Tibial nerve (tissue), 4 donors: ENCODE results near the gene CLIP1. TPM values are rescaled to one million over a fixed set of nuclear protein-coding genes. Genes with fewer than 3 reads are reported as not detected.
A peak's percentile ranks its signal among the peaks of the same experiment; 100 is the strongest.

Experiments used
- DNase-seq, 2 donors: peaks; one replicate each; pipeline ENCODE4 v3.0.0-alpha.2; 2019; ENCODE audit warnings: low spot score in 2 of 2
- H3K27ac ChIP-seq, 4 donors: fragments of 200-600 bp; sonication (generic) in 3 of 4; one replicate each; pipeline ENCODE4 v1.5.1; 2017 to 2019; ENCODE audit warnings: mild to moderate bottlenecking in 1 of 4
- H3K27me3 ChIP-seq, 2 donors: fragments of 200-600 bp; sonication (generic) in 1 of 2; one replicate each; pipeline versions ENCODE4 v1.5.1 to v1.6.0; 2017 to 2019
- H3K36me3 ChIP-seq, 3 donors: fragments of 200-600 bp; sonication (generic); one replicate each; pipeline ENCODE4 v1.5.1; 2018 to 2019
- H3K4me1 ChIP-seq, 4 donors: fragments of 200-600 bp; sonication (generic) in 3 of 4; one replicate each; pipeline ENCODE4 v1.5.1; 2017 to 2019
- H3K4me3 ChIP-seq, 4 donors: fragments of 200-600 bp; sonication (generic) in 3 of 4; one replicate each; pipeline ENCODE4 v1.5.1; 2017 to 2019; ENCODE audit warnings: mild to moderate bottlenecking in 1 of 4, moderate library complexity in 1 of 4
- H3K9me3 ChIP-seq, 4 donors: fragments of 200-600 bp; sonication (generic) in 3 of 4; one replicate each; pipeline ENCODE4 v1.5.1; 2017 to 2019
- CTCF ChIP-seq, 5 experiments: fragments of 200-600 bp in 3 of 5; fragments of 450-650 bp in 2 of 5; sonication (generic) in 3 of 5; IDR thresholded peaks; one replicate each; pipeline ENCODE4 v1.5.1; 2016 to 2019; ENCODE audit warnings: antibody characterized with exemption in 5 of 5, mild to moderate bottlenecking in 3 of 5, moderate library complexity in 2 of 5
- EP300 ChIP-seq, 2 donors: sonication (generic); formaldehyde crosslinking; IDR thresholded peaks; one replicate each; pipeline ENCODE4 v1.6.1; 2017; ENCODE audit warnings: antibody characterized with exemption in 2 of 2, mild to moderate bottlenecking in 1 of 2
- POLR2A ChIP-seq, 2 donors: fragments of 450-650 bp; IDR thresholded peaks; one replicate each; pipeline ENCODE4 v1.6.1; 2017; ENCODE audit warnings: antibody characterized with exemption in 2 of 2, mild to moderate bottlenecking in 2 of 2, moderate library complexity in 2 of 2
- WGBS, 2 donors: methylation state at CpG; one replicate each; pipeline ENCODE4 v1.1.5; 2018; 5-methylcytosine and 5-hydroxymethylcytosine counted together
- total RNA-seq, 4 donors: library from RNA; depleted of rRNA; stranded (reverse); fragments of >200 nt; gene quantifications; one replicate each; pipeline ENCODE4 v1.1.0, GENCODE V29; 2016

Gene CLIP1
- total RNA-seq, 4 donors from 2014 or later = 89.2 to 105 (median 90.9) TPM

GRCh38 chr12:122413516-122414404 is 8.7 kb downstream of the CLIP1 start:
- peaks cover 0 to 26% (median 2%) of the 10 kb centered on the region in 4 donors for H3K4me1 ChIP-seq
- peak overlapping the region in 3 of 4 donors; percentile 2 to 67 (median 52) for H3K27ac ChIP-seq

GRCh38 chr12:122412851-122413433 is 9.5 kb downstream of the CLIP1 start:
- H3K36me3 ChIP-seq = peaks cover 0 to 18% (median 0%) of the 10 kb centered on the region in 3 donors
- no peak for DNase-seq
- peaks cover 0 to 25% (median 2%) of the 10 kb centered on the region in 4 donors for H3K4me1 ChIP-seq
- no peak for TF ChIP-seq POLR2A (IDR thresholded peaks at IDR 0.05)
- no peak for TF ChIP-seq EP300 (IDR thresholded peaks at IDR 0.05)
- TF ChIP-seq CTCF (IDR thresholded peaks at IDR 0.05) = no peak
- no peaks in the 10 kb centered on the region for H3K27me3 ChIP-seq
- WGBS, 2 donors = 43 to 46% methylated on average over 4 of the region's 4 CpGs
- H3K4me3 ChIP-seq = no peak overlapping the region
- H3K27ac ChIP-seq = peak overlapping the region in 3 of 4 donors; percentile 2 to 67 (median 52)
- no peaks in the 10 kb centered on the region for H3K9me3 ChIP-seq

More at GRCh38 chr12:122413516-122414404, 8.7 kb downstream of the CLIP1 start:
- Histone ChIP-seq H3K4me3 (no peak overlapping the region), H3K36me3 (peaks cover 0 to 18% (median 0%) of the 10 kb centered on the region in 3 donors), H3K27me3 (no peaks in the 10 kb centered on the region), H3K9me3 (no peaks in the 10 kb centered on the region)
- 84 to 88% methylated on average over 5 of the region's 5 CpGs for WGBS, 2 donors
- TF ChIP-seq POLR2A (IDR thresholded peaks at IDR 0.05) = no peak
- no peak for TF ChIP-seq EP300 (IDR thresholded peaks at IDR 0.05)
- no peak for TF ChIP-seq CTCF (IDR thresholded peaks at IDR 0.05)
- no peak for DNase-seq

- no peaks in the 10 kb centered on the region for H3K9me3 ChIP-seq
- H3K4me1 ChIP-seq = peaks cover 0 to 31% (median 2%) of the 10 kb centered on the region in 4 donors
- no peaks in the 10 kb centered on the region for H3K27me3 ChIP-seq
- peaks cover 0 to 12% (median 0%) of the 10 kb centered on the region in 3 donors for H3K36me3 ChIP-seq
- no peak overlapping the region for H3K4me3 ChIP-seq
- no peak for DNase-seq
- H3K27ac ChIP-seq = no peak overlapping the region
- TF ChIP-seq EP300 (IDR thresholded peaks at IDR 0.05) = no peak
- no peak for TF ChIP-seq CTCF (IDR thresholded peaks at IDR 0.05)
- no peak for TF ChIP-seq POLR2A (IDR thresholded peaks at IDR 0.05)
- 78 to 79% methylated on average over 3 of the region's 3 CpGs for WGBS, 2 donors
Measured at GRCh38 chr12:122411537-122411936, 10.9 kb downstream of the CLIP1 start.

- no peak overlapping the region for H3K4me3 ChIP-seq
- H3K9me3 ChIP-seq = no peaks in the 10 kb centered on the region
- no peaks in the 10 kb centered on the region for H3K36me3 ChIP-seq
- H3K27me3 ChIP-seq = no peaks in the 10 kb centered on the region
- H3K27ac ChIP-seq = peak overlapping the region in 1 of 4 donors; percentile 17
- peaks cover 0 to 18% (median 0%) of the 10 kb centered on the region in 4 donors for H3K4me1 ChIP-seq
- TF ChIP-seq CTCF (IDR thresholded peaks at IDR 0.05) (no peak), POLR2A (IDR thresholded peaks at IDR 0.05) (no peak), EP300 (IDR thresholded peaks at IDR 0.05) (no peak)
- DNase-seq = no peak
- 88 to 91% methylated on average over 3 of the region's 3 CpGs for WGBS, 2 donors
Measured at GRCh38 chr12:122407208-122407607, 15.3 kb downstream of the CLIP1 start.

GRCh38 chr12:122406701-122407164 is 15.7 kb downstream of the CLIP1 start:
- H3K9me3 ChIP-seq = no peaks in the 10 kb centered on the region
- TF ChIP-seq CTCF (IDR thresholded peaks at IDR 0.05) = no peak
- TF ChIP-seq POLR2A (IDR thresholded peaks at IDR 0.05) = no peak
- TF ChIP-seq EP300 (IDR thresholded peaks at IDR 0.05) = no peak
- 35 to 37% methylated on average over 3 of the region's 3 CpGs for whole genome bisulfite sequencing, 2 donors
- no peak overlapping the region for H3K27ac ChIP-seq
- no peak overlapping the region for H3K4me3 ChIP-seq
- no peak for DNase-seq
- H3K36me3 ChIP-seq = no peaks in the 10 kb centered on the region
- H3K4me1 ChIP-seq = peaks cover 0 to 15% (median 0%) of the 10 kb centered on the region in 4 donors
- no peaks in the 10 kb centered on the region for H3K27me3 ChIP-seq
